Cardiac muscle cell (in vitro differentiated cells and primary cell): Measurements from ENCODE around the gene RTCA. TPM values are rescaled to one million over a fixed set of nuclear protein-coding genes. Genes with fewer than 3 reads are reported as not detected.
"Not testable (repeated sequence)": the region's sequence is repeated elsewhere in the genome, so short reads cannot be mapped to it uniquely, and the experiment has no call there.

Experiments used
- DNase-seq, 2 donors: peaks; one replicate each; pipeline versions ENCODE4 v3.0.0 to v3.0.0-alpha.2; 2010 to 2017; ENCODE audit warnings: low read depth in 1 of 2, low spot score in 1 of 2
- H3K27ac ChIP-seq: fragments of 200-600 bp; sonication (generic); 2 replicates; pipeline ENCODE4 v1.5.1; 2016
- H3K27me3 ChIP-seq: fragments of 200-600 bp; sonication (generic); 2 replicates; pipeline ENCODE4 v1.6.0; 2016; ENCODE audit warnings: control low read depth
- H3K36me3 ChIP-seq: fragments of 200-600 bp; sonication (generic); 2 replicates; pipeline ENCODE4 v1.5.1; 2016; ENCODE audit warnings: control low read depth
- H3K4me1 ChIP-seq: fragments of 200-600 bp; sonication (generic); 2 replicates; pipeline ENCODE4 v1.8.1; 2017; ENCODE audit warnings: low read depth, mild to moderate bottlenecking, mixed run types
- H3K4me3 ChIP-seq: fragments of 200-600 bp; sonication (generic); 2 replicates; pipeline ENCODE4 v1.5.1; 2016; ENCODE audit warnings: mild to moderate bottlenecking
- H3K9me3 ChIP-seq: fragments of 200-600 bp; sonication (generic); 2 replicates; pipeline ENCODE4 v1.5.1; 2017; ENCODE audit warnings: low read depth, mild to moderate bottlenecking, control low read depth
- polyA plus RNA-seq: library from polyadenylated mRNA; unstranded; fragments of >200 nt; fragmentation: Nextera tagmentation; extraction: Ambion mirVana; gene quantifications from 2 replicates; pipeline ENCODE4 v1.2.1, GENCODE V29; 2016
- total RNA-seq: library from RNA; depleted of rRNA; stranded (reverse); fragments of >200 nt; gene quantifications from 2 replicates; pipeline ENCODE4 v1.2.3, GENCODE V29; 2016
- TF ChIP-seq, protein P1 (sequence below): IDR thresholded peaks from 2 replicates; pipeline ENCODE4 v1.5.1; 2012; ENCODE audit warnings: low read depth, mild to moderate bottlenecking, low read length

Gene RTCA
- total and polyA plus RNA-seq, 2 experiments from 2014 or later = 36.1 to 40.5 TPM

DNA sequence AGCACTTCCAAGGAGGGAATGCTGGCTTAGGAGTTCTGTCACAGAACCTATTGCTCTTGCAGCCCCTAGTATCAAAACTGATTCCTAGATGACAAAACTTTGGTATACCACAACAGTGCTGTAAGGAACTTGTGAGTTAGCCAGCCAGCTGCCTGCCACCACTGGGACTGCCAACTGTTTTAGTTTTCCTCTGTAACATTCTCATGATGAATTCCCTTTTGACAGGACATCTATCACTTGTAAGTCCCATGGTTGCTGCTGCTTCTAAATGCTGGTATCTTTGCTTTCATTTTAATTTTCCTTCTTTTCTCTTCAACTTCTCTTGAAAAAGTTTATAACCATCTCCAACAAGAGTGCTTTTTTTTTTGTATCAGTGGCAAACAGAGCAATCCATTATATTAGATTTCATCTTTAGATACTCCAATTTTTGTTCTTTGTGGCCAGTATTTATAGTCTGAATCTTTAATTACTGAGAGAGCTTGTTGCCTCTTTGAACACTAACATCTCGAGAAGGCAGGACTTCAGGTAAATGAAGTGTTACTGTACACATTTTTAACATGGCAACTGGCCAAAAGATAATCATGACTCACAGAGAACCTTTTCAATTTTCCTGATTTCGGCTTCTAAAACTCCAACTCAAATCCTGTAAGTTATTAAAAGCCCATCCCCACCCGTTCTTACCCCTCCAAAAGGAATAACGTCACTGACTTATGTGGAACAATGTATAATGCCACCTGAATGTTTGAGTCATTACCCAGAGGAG lies 36.2 kb upstream of the RTCA start:
- H3K9me3 ChIP-seq = no peaks in the 10 kb centered on the region
- H3K4me3 ChIP-seq = no peak overlapping the region
- TF ChIP-seq, protein P1, sequence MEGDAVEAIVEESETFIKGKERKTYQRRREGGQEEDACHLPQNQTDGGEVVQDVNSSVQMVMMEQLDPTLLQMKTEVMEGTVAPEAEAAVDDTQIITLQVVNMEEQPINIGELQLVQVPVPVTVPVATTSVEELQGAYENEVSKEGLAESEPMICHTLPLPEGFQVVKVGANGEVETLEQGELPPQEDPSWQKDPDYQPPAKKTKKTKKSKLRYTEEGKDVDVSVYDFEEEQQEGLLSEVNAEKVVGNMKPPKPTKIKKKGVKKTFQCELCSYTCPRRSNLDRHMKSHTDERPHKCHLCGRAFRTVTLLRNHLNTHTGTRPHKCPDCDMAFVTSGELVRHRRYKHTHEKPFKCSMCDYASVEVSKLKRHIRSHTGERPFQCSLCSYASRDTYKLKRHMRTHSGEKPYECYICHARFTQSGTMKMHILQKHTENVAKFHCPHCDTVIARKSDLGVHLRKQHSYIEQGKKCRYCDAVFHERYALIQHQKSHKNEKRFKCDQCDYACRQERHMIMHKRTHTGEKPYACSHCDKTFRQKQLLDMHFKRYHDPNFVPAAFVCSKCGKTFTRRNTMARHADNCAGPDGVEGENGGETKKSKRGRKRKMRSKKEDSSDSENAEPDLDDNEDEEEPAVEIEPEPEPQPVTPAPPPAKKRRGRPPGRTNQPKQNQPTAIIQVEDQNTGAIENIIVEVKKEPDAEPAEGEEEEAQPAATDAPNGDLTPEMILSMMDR = no peak
- no peaks in the 10 kb centered on the region for H3K27me3 ChIP-seq
- no peaks in the 10 kb centered on the region for H3K4me1 ChIP-seq
- H3K36me3 ChIP-seq = peaks cover 26% of the 10 kb centered on the region
- DNase-seq = no peak
- no peak overlapping the region for H3K27ac ChIP-seq

DNA sequence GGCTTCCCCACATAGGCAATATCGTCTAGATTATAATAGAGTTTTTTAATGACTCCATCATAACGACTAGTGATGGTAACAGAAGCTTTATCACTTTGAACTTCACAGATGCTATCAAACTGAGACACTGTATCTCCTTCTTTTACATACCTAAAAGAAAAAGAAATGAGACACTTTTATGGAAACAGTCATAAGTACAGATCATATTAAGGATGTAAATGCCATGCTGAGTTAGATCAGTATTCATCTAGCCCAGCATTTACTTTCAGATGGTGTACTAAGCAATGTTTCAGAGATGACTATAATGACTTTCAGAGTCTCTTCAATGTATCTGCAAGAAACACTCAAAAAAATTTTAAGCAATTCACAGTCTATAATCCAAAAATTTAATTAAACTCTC lies 35.3 kb upstream of the RTCA start:
- Histone ChIP-seq H3K36me3 (peaks cover 33% of the 10 kb centered on the region), H3K9me3 (no peaks in the 10 kb centered on the region), H3K27me3 (no peaks in the 10 kb centered on the region)

DNA sequence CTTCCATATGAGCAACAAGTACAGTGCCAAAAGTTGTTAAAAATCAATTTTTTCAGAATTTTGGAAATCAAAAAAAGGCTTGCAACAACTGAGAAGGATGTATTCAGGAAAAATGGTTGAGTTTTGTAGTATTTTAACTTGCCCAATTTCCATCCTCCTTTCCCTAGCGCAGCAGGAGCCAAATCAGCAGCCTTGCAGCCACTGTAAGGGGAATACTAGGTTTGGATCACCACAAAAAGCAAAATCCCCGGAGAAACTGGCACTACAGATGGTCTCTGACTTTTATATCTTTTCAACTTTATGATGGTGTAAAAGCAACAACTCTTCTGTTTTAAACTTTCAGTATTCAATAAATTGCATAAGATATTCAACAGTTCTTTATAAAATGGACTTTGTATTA lies 34.3 kb upstream of the RTCA start:
- H3K27ac ChIP-seq = no peak overlapping the region
- peaks cover 39% of the 10 kb centered on the region for H3K36me3 ChIP-seq
- no peaks in the 10 kb centered on the region for H3K9me3 ChIP-seq
- H3K4me1 ChIP-seq = no peaks in the 10 kb centered on the region
- TF ChIP-seq, protein P1 = no peak
- H3K4me3 ChIP-seq = no peak overlapping the region
- no peaks in the 10 kb centered on the region for H3K27me3 ChIP-seq
- DNase-seq = no peak

More for the DNA sequence above, 35.3 kb upstream of the RTCA start:
- DNase-seq = no peak
- Histone ChIP-seq H3K4me1 (no peaks in the 10 kb centered on the region), H3K4me3 (no peak overlapping the region), H3K27ac (no peak overlapping the region)
- TF ChIP-seq, protein P1 = no peak

DNA sequence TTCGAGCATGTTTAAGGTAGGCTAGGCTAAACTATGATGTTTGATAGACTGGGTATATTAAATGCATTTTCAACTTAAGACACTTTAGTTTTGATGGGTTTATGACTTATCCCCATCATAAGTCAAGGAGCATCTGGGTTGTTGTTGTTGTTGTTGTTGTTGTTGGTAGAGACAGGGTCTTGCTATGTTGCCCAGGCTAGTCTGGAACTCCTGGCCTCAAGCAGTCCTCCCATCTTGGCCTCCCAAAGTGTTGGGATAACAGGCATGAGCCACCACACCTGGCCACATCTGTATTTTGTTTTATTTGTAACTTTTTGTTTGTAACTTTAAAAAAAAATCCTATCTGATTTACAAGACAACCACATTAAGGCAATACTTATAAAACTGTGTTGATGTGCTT lies 33.9 kb upstream of the RTCA start:
- no peak for DNase-seq
- Histone ChIP-seq H3K27me3 (no peaks in the 10 kb centered on the region), H3K4me3 (no peak overlapping the region), H3K27ac (no peak overlapping the region), H3K4me1 (no peaks in the 10 kb centered on the region), H3K9me3 (no peaks in the 10 kb centered on the region), H3K36me3 (peaks cover 43% of the 10 kb centered on the region)
- TF ChIP-seq, protein P1 = no peak

DNA sequence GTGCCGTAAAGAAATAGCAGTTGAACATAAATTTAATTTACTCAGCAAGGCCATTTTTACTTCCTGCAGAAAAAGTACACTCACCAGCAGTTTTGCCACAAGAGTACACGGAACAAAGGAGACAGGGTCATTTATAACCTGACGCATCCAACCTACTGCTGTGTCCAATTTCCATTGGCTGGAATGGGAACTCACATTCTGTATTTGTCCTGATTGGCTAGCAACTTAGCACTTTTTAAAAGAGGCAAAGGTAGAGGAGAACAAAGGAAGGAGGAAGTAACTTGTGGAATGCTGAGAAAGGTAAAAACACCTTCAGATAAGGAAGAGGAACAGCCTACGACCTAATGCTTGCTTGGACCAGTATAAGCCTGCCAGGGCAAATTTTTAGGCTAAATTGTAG lies 32.5 kb upstream of the RTCA start:
- H3K36me3 ChIP-seq = peaks cover 40% of the 10 kb centered on the region

DNA sequence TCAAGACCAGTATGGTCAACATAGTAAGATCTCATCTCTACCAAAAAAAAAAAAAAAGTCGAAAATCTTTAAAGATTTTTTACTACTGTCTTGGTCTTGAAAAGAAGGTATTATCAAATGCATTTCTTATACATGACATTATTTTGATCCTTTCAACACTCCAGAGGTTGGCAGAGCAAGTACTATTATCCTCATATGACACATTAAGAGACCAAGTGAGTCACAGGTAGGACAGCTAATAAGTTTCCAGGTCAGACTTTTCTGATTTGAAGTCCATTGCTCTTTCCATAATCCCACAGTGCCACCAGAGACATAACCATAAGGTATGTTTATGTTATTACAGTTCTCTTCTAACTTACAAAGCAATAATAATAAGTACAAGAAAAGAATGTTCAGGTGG lies 31.6 kb upstream of the RTCA start:
- Histone ChIP-seq H3K27ac (no peak overlapping the region), H3K4me3 (no peak overlapping the region), H3K27me3 (no peaks in the 10 kb centered on the region), H3K4me1 (no peaks in the 10 kb centered on the region), H3K9me3 (no peaks in the 10 kb centered on the region), H3K36me3 (peaks cover 37% of the 10 kb centered on the region)
- DNase-seq = no peak
- TF ChIP-seq, protein P1 = no peak

More for the DNA sequence above, 32.5 kb upstream of the RTCA start:
- H3K9me3 ChIP-seq, H3K4me1 ChIP-seq, H3K27me3 ChIP-seq, DNase-seq, H3K4me3 ChIP-seq, H3K27ac ChIP-seq: not testable (repeated sequence)
